Hepatocyte (in vitro differentiated cells): ENCODE data around the gene ROBO1.

Source experiments
- EZH2 ChIP-seq: fragments of 200-600 bp; sonication (generic); IDR thresholded peaks from 2 replicates; pipeline ENCODE4 v1.6.1; 2016; ENCODE audit warnings: antibody characterized with exemption, mild to moderate bottlenecking, borderline replicate concordance
- EZH2phosphoT487 ChIP-seq: fragments of 200-600 bp; sonication (generic); IDR thresholded peaks from one replicate; pipeline ENCODE4 v1.6.1; 2018; ENCODE audit warnings: antibody characterized with exemption, mild to moderate bottlenecking, low read depth, moderate library complexity; ENCODE audit not compliant: unreplicated experiment, severe bottlenecking
- TF ChIP-seq, protein P1 (sequence below): fragments of 200-600 bp; sonication (generic); IDR thresholded peaks from 2 replicates; pipeline ENCODE4 v1.5.1; 2016; ENCODE audit warnings: antibody characterized with exemption, mild to moderate bottlenecking; ENCODE audit not compliant: poor library complexity

DNA sequence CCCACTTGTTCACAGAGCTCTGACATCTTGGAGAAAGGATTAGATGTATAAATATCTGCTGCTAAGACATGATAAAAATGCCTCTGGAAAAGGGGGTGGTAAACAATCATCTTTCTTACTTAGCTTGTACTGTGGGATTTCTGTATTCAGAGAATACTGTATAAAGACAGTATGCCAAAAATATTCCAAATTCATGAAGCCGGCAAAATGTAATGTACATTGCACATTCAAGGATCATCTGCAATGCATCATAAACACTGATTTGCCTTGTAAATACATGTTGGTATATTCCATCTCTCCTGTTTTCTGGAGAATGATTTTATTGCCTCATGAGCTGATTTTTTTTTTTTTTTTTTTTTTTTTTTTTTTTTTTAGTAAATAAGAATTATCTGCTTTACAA, 355.3 kb downstream of the ROBO1 start:
- TF ChIP-seq, protein P1, sequence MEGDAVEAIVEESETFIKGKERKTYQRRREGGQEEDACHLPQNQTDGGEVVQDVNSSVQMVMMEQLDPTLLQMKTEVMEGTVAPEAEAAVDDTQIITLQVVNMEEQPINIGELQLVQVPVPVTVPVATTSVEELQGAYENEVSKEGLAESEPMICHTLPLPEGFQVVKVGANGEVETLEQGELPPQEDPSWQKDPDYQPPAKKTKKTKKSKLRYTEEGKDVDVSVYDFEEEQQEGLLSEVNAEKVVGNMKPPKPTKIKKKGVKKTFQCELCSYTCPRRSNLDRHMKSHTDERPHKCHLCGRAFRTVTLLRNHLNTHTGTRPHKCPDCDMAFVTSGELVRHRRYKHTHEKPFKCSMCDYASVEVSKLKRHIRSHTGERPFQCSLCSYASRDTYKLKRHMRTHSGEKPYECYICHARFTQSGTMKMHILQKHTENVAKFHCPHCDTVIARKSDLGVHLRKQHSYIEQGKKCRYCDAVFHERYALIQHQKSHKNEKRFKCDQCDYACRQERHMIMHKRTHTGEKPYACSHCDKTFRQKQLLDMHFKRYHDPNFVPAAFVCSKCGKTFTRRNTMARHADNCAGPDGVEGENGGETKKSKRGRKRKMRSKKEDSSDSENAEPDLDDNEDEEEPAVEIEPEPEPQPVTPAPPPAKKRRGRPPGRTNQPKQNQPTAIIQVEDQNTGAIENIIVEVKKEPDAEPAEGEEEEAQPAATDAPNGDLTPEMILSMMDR = no peak
- TF ChIP-seq EZH2phosphoT487 (no peak), EZH2 (no peak)
